Ovary (tissue), 9 donors: ENCODE data around the gene ADK. TPM values are rescaled to one million over a fixed set of nuclear protein-coding genes. Genes with fewer than 3 reads are reported as not detected.

Experiments used
- DNase-seq, 5 donors: peaks; one replicate each; pipeline ENCODE4 v3.0.0-alpha.2; 2019 to 2020
- H3K27ac ChIP-seq, 2 donors: fragments of 200-600 bp; one replicate each; pipeline versions ENCODE4 v1.5.1 to v1.8.0; 2019 to 2022
- H3K27me3 ChIP-seq: fragments of 200-600 bp; one replicate; pipeline ENCODE4 v1.8.0; 2022
- H3K36me3 ChIP-seq: fragments of 200-600 bp; sonication (generic); one replicate; pipeline ENCODE4 v1.5.1; 2019
- H3K4me1 ChIP-seq: one replicate; pipeline ENCODE4 v1.8.1; 2013; ENCODE audit warnings: mild to moderate bottlenecking, moderate library complexity; ENCODE audit not compliant: insufficient read depth
- H3K4me3 ChIP-seq: fragments of 200-600 bp; sonication (generic); one replicate; pipeline ENCODE4 v1.5.1; 2017
- H3K9me3 ChIP-seq, 2 donors: fragments of 200-600 bp in 1 of 2; sonication (generic) in 1 of 2; one replicate each; pipeline versions ENCODE4 v1.5.1 to v1.8.1; 2013 to 2019; ENCODE audit warnings: mild to moderate bottlenecking in 1 of 2, moderate library complexity in 1 of 2
- CTCF ChIP-seq, 3 donors: fragments of 450-650 bp in 2 of 3; fragments of 200-600 bp in 1 of 3; IDR thresholded peaks; one replicate each; pipeline versions ENCODE4 v1.5.1 to v1.8.0; 2016 to 2022; ENCODE audit warnings: antibody characterized with exemption in 3 of 3, mild to moderate bottlenecking in 1 of 3
- EP300 ChIP-seq: sonication (generic); formaldehyde crosslinking; IDR thresholded peaks from one replicate; pipeline ENCODE4 v1.6.1; 2017; ENCODE audit warnings: antibody characterized with exemption
- POLR2A ChIP-seq: fragments of 450-650 bp; IDR thresholded peaks from one replicate; pipeline ENCODE4 v1.6.1; 2017; ENCODE audit warnings: antibody characterized with exemption, mild to moderate bottlenecking, moderate library complexity
- WGBS, 3 donors: extraction: QIAGEN DNeasy Blood & Tissue Kit in 1 of 3; methylation state at CpG; one replicate each; pipeline versions ENCODE4 v1.1.5 to v1.1.7; 2013 to 2017; 5-methylcytosine and 5-hydroxymethylcytosine counted together
- intact Hi-C, 4 donors: fragments of 100-400 bp; cut with DNase I; formaldehyde crosslinking; loops; one replicate each; pipeline versions ENCODE4 v1.11.0 to v1.15.1; 2022 to 2023
- polyA plus RNA-seq, 2 donors: library from polyadenylated mRNA; stranded (reverse); fragments of 200-250 nt in 1 of 2; fragments of 350-450 nt in 1 of 2; fragmentation: Illumina TruSeq in 1 of 2; extraction: RNeasy Lipid Tissue Mini Kit (QIAGEN cat#74804) in 1 of 2; gene quantifications; one replicate each; pipeline ENCODE4 v1.2.3, GENCODE V29; 2013 to 2014
- total RNA-seq, 7 donors: library from RNA; depleted of rRNA in 2 of 7; stranded (reverse); fragments of >200 nt in 2 of 7; fragmentation: NEBNext Ultra II Directional in 3 of 7; extraction: Animal tissue kit (Norgen Biotek cat#: 25700) in 3 of 7; gene quantifications; one replicate each; pipeline versions ENCODE4 v1.1.0 to v1.2.4, GENCODE V29; 2016 to 2023
- donor health status: DM: no; HTN: no; CAD: no; lungs with moderate emphysema.
- donor health status: DM: no; HTN: no; CAD: no.
- donor health status: Bipolar disorder and iron deficiency.
- donor health status: DM: yes; HTN: yes; CAD: no.
- donor health status: DM: no; HTN: no; CAD: no.
- donor health status: DM: yes; HTN: yes; CAD: no.

The ADK gene
- total and polyA plus RNA-seq, 9 donors, result 9.4 to 20.4 (median 12.2) TPM

- H3K27ac ChIP-seq, result no peak overlapping the region
- intact Hi-C loops, result no loop called here
These were observed 286.8 kb downstream of the ADK start for GRCh38 chr10:74437822-74438221.

GRCh38 chr10:74439213-74439612 is 288.2 kb downstream of the ADK start:
- Histone ChIP-seq H3K36me3 (no peaks in the 10 kb centered on the region), H3K27me3 (no peaks in the 10 kb centered on the region), H3K9me3 (no peaks in the 10 kb centered on the region), H3K4me1 (no peaks in the 10 kb centered on the region), H3K4me3 (no peak overlapping the region), H3K27ac (no peak overlapping the region)
- TF ChIP-seq EP300, result no peak
- no peak for TF ChIP-seq CTCF (IDR thresholded peaks at IDR 0.05)
- TF ChIP-seq POLR2A, result no peak
- no peak for DNase-seq
- intact Hi-C loops, result no loop called here
- WGBS, 3 donors, result 14 to 29% (median 16%) methylated on average over 1 of the region's 1 CpG

More at GRCh38 chr10:74437822-74438221, 286.8 kb downstream of the ADK start:
- H3K36me3 ChIP-seq, result no peaks in the 10 kb centered on the region
- H3K4me3 ChIP-seq, result no peak overlapping the region
- no peak for DNase-seq
- no peaks in the 10 kb centered on the region for H3K9me3 ChIP-seq
- TF ChIP-seq POLR2A (no peak), EP300 (no peak)
- H3K27me3 ChIP-seq, result no peaks in the 10 kb centered on the region
- no peaks in the 10 kb centered on the region for H3K4me1 ChIP-seq

- H3K9me3 ChIP-seq, result no peaks in the 10 kb centered on the region
- intact Hi-C loops, result no loop called here
- no peaks in the 10 kb centered on the region for H3K4me1 ChIP-seq
- H3K4me3 ChIP-seq, result no peak overlapping the region
- DNase-seq, result no peak
- H3K27ac ChIP-seq, result no peak overlapping the region
- no peaks in the 10 kb centered on the region for H3K36me3 ChIP-seq
- H3K27me3 ChIP-seq, result no peaks in the 10 kb centered on the region
- no peak for TF ChIP-seq EP300
- TF ChIP-seq POLR2A, result no peak
- TF ChIP-seq CTCF (IDR thresholded peaks at IDR 0.05), result no peak
These were observed 294.5 kb downstream of the ADK start for GRCh38 chr10:74445493-74445892.

GRCh38 chr10:74450602-74451001 is 299.6 kb downstream of the ADK start:
- intact Hi-C loops, result no loop called here
- no peaks in the 10 kb centered on the region for H3K4me1 ChIP-seq
- H3K36me3 ChIP-seq, result no peaks in the 10 kb centered on the region
- no peaks in the 10 kb centered on the region for H3K27me3 ChIP-seq
- H3K9me3 ChIP-seq, result no peaks in the 10 kb centered on the region
- no peak for DNase-seq
- no peak overlapping the region for H3K4me3 ChIP-seq
- TF ChIP-seq POLR2A, result no peak
- no peak for TF ChIP-seq CTCF (IDR thresholded peaks at IDR 0.05)
- no peak overlapping the region for H3K27ac ChIP-seq

GRCh38 chr10:74451127-74451829 is 300.3 kb downstream of the ADK start:
- WGBS, 3 donors, result 81 to 92% (median 91%) methylated on average over 1 of the region's 1 CpG
- no peak overlapping the region for H3K27ac ChIP-seq
- no peaks in the 10 kb centered on the region for H3K9me3 ChIP-seq
- no peaks in the 10 kb centered on the region for H3K36me3 ChIP-seq
- H3K4me1 ChIP-seq, result no peaks in the 10 kb centered on the region
- H3K27me3 ChIP-seq, result no peaks in the 10 kb centered on the region
- intact Hi-C loops, result no loop called here
- no peak for TF ChIP-seq CTCF (IDR thresholded peaks at IDR 0.05)
- TF ChIP-seq EP300, result no peak
- no peak for TF ChIP-seq POLR2A
- no peak for DNase-seq
- H3K4me3 ChIP-seq, result no peak overlapping the region
